ENCODE measurements around the gene SEC23A. TPM values are rescaled to one million over a fixed set of nuclear protein-coding genes. Genes with fewer than 3 reads are reported as not detected.
A peak's percentile ranks its signal among the peaks of the same experiment; 100 is the strongest.

The SEC23A gene
- total and polyA plus RNA-seq, 2 of the 13 experiments (the other 11 are each of a cell fraction or from before 2014, with no cell fraction given): 403 to 887 TPM

GRCh38 chr14:39029789-39030188, 73.2 kb downstream of the SEC23A start (continued):
- TF ChIP-seq TFAP4 (IDR thresholded peaks at IDR 0.05; ENCODE audit: borderline replicate concordance, low read depth) (no peak), HNRNPL (IDR thresholded peaks at IDR 0.05; ENCODE audit: low read depth, low read length) (no peak), AGO2 (optimal IDR thresholded peaks at IDR 0.05; ENCODE audit: low read depth, low read length) (peak; percentile 87), MXD3 (CRISPR knock-in tag; IDR thresholded peaks at IDR 0.05) (0 out of 2 replicates have a peak, but pooled peaks have one; percentile 46), ZNF674 (CRISPR knock-in tag; IDR thresholded peaks at IDR 0.05; ENCODE audit: low read depth) (0 out of 2 replicates have a peak, but pooled peaks have one; percentile 10), ZBTB14 (CRISPR knock-in tag; IDR thresholded peaks at IDR 0.05) (0 out of 2 replicates have a peak, but pooled peaks have one; percentile 20), MTA1 (CRISPR knock-in tag; IDR thresholded peaks at IDR 0.05; ENCODE audit: borderline replicate concordance) (no peak), ZMYM2 (CRISPR knock-in tag; IDR thresholded peaks at IDR 0.05) (0 out of 2 replicates have a peak, but pooled peaks have one; percentile 38), SALL1 (CRISPR knock-in tag; IDR thresholded peaks at IDR 0.05) (0 out of 2 replicates have a peak, but pooled peaks have one; percentile 18), CENPT (CRISPR knock-in tag; IDR thresholded peaks at IDR 0.05; ENCODE audit: low read depth) (no peak), SRSF9 (IDR thresholded peaks at IDR 0.05; ENCODE audit: borderline replicate concordance, insufficient read depth, low read depth, low read length, poor library complexity, severe bottlenecking) (no peak), ZNF574 (CRISPR knock-in tag; IDR thresholded peaks at IDR 0.05) (peak; percentile 15; the same call in 1 of the 2 replicates), POLR2A (IDR thresholded peaks at IDR 0.05; ENCODE audit: insufficient read depth in 1 of 2, low read depth in 2 of 2, low read length in 2 of 2) (peak in 1 of 2 experiments; percentile 35; a peak in 1 of 4 replicates), MEIS2 (CRISPR knock-in tag; IDR thresholded peaks at IDR 0.05) (no peak), ZNF546 (CRISPR knock-in tag; conservative IDR thresholded peaks at IDR 0.05) (0 out of 2 replicates have a peak, but pooled peaks have one; percentile 40), SP2 (CRISPR knock-in tag; IDR thresholded peaks at IDR 0.05) (no peak), FOXA1 (IDR thresholded peaks at IDR 0.05) (0 out of 2 replicates have a peak, but pooled peaks have one; percentile 2), FOXA1 (CRISPR knock-in tag; IDR thresholded peaks at IDR 0.05) (no peak), ZSCAN31 (CRISPR knock-in tag; IDR thresholded peaks at IDR 0.05; ENCODE audit: low read depth) (0 out of 2 replicates have a peak, but pooled peaks have one; percentile 12), SUZ12 (IDR thresholded peaks at IDR 0.05; ENCODE audit: low read depth, low read length) (no peak), MBD4 (IDR thresholded peaks at IDR 0.05; ENCODE audit: borderline replicate concordance, low read length) (peak; percentile 78; the same call in 1 of the 2 replicates), SOX13 (IDR thresholded peaks at IDR 0.05) (no peak), SOX13 (CRISPR knock-in tag; conservative IDR thresholded peaks at IDR 0.05 in 1 of 2, IDR thresholded peaks at IDR 0.05 in 1 of 2) (0 out of 4 replicates have a peak, but pooled peaks of 1 of the 2 experiments have one; percentile 16), U2AF1 (optimal IDR thresholded peaks at IDR 0.05; ENCODE audit: low read depth, low read length) (no peak)
